Measurements from ENCODE around the gene SYT1. TPM values are rescaled to one million over a fixed set of nuclear protein-coding genes. Genes with fewer than 3 reads are reported as not detected.

The SYT1 gene
- total and polyA plus RNA-seq, 2 donors = 5.1 to 13.8 TPM

- Histone ChIP-seq H3K27ac (ENCODE audit: low read depth) (no peak overlapping the region), H3K4me3 (ENCODE audit: low read depth, low read length) (no peak overlapping the region), H3K4me1 (ENCODE audit: insufficient read depth) (no peaks in the 10 kb centered on the region), H3K36me3 (ENCODE audit: insufficient read depth) (no peaks in the 10 kb centered on the region)
- 91% methylated on average over 3 of the region's 3 CpGs for WGBS
- DNase-seq (ENCODE audit: extremely low spot score) = no peak
Measured at GRCh38 chr12:78878459-78878858, 13.9 kb downstream of the SYT1 start.

- H3K4me1 ChIP-seq (ENCODE audit: insufficient read depth) = no peaks in the 10 kb centered on the region
- WGBS = 80% methylated on average over 1 of the region's 1 CpG
- no peaks in the 10 kb centered on the region for H3K36me3 ChIP-seq (ENCODE audit: insufficient read depth)
- no peak overlapping the region for H3K4me3 ChIP-seq (ENCODE audit: low read depth, low read length)
- H3K27ac ChIP-seq (ENCODE audit: low read depth) = no peak overlapping the region
- DNase-seq (ENCODE audit: extremely low spot score) = no peak
Measured at GRCh38 chr12:78878866-78879265, 14.3 kb downstream of the SYT1 start.

GRCh38 chr12:78880078-78880477, 15.5 kb downstream of the SYT1 start:
- Histone ChIP-seq H3K27ac (ENCODE audit: low read depth) (no peak overlapping the region), H3K4me1 (ENCODE audit: insufficient read depth) (no peaks in the 10 kb centered on the region), H3K4me3 (ENCODE audit: low read depth, low read length) (no peak overlapping the region), H3K36me3 (ENCODE audit: insufficient read depth) (no peaks in the 10 kb centered on the region)
- DNase-seq (ENCODE audit: extremely low spot score) = no peak

- H3K27ac ChIP-seq (ENCODE audit: low read depth) = no peak overlapping the region
- 94% methylated on average over 2 of the region's 2 CpGs for WGBS
- H3K4me3 ChIP-seq (ENCODE audit: low read depth, low read length) = no peak overlapping the region
- H3K36me3 ChIP-seq (ENCODE audit: insufficient read depth) = no peaks in the 10 kb centered on the region
- H3K4me1 ChIP-seq (ENCODE audit: insufficient read depth) = no peaks in the 10 kb centered on the region
- no peak for DNase-seq (ENCODE audit: extremely low spot score)
Measured at GRCh38 chr12:78881685-78882084, 17.1 kb downstream of the SYT1 start.

- Histone ChIP-seq H3K36me3 (ENCODE audit: insufficient read depth) (no peaks in the 10 kb centered on the region), H3K4me3 (ENCODE audit: low read depth, low read length) (no peak overlapping the region), H3K4me1 (ENCODE audit: insufficient read depth) (no peaks in the 10 kb centered on the region), H3K27ac (ENCODE audit: low read depth) (no peak overlapping the region)
- DNase-seq (ENCODE audit: extremely low spot score) = no peak
- 63% methylated on average over 2 of the region's 2 CpGs for WGBS
Measured at GRCh38 chr12:78885466-78885865, 20.9 kb downstream of the SYT1 start.

GRCh38 chr12:78886719-78887407, 22.3 kb downstream of the SYT1 start:
- Histone ChIP-seq H3K27ac (ENCODE audit: low read depth) (no peak overlapping the region), H3K36me3 (ENCODE audit: insufficient read depth) (no peaks in the 10 kb centered on the region), H3K4me1 (ENCODE audit: insufficient read depth) (no peaks in the 10 kb centered on the region), H3K4me3 (ENCODE audit: low read depth, low read length) (no peak overlapping the region)
- DNase-seq (ENCODE audit: extremely low spot score) = no peak
- 80% methylated on average over 7 of the region's 7 CpGs for WGBS

GRCh38 chr12:78887444-78887843, 22.9 kb downstream of the SYT1 start:
- no peak for DNase-seq (ENCODE audit: extremely low spot score)
- no peaks in the 10 kb centered on the region for H3K4me1 ChIP-seq (ENCODE audit: insufficient read depth)
- no peak overlapping the region for H3K4me3 ChIP-seq (ENCODE audit: low read depth, low read length)
- 86% methylated on average over 3 of the region's 3 CpGs for WGBS
- H3K27ac ChIP-seq (ENCODE audit: low read depth) = no peak overlapping the region
- H3K36me3 ChIP-seq (ENCODE audit: insufficient read depth) = no peaks in the 10 kb centered on the region

- Histone ChIP-seq H3K27ac (ENCODE audit: low read depth) (no peak overlapping the region), H3K36me3 (ENCODE audit: insufficient read depth) (no peaks in the 10 kb centered on the region), H3K4me3 (ENCODE audit: low read depth, low read length) (no peak overlapping the region), H3K4me1 (ENCODE audit: insufficient read depth) (no peaks in the 10 kb centered on the region)
- no peak for DNase-seq (ENCODE audit: extremely low spot score)
- WGBS = 77% methylated on average over 3 of the region's 3 CpGs
Measured at GRCh38 chr12:78888568-78888967, 24.0 kb downstream of the SYT1 start.

GRCh38 chr12:78891646-78892353, 27.2 kb downstream of the SYT1 start:
- DNase-seq (ENCODE audit: extremely low spot score) = no peak
- H3K27ac ChIP-seq (ENCODE audit: low read depth) = no peak overlapping the region
- H3K4me1 ChIP-seq (ENCODE audit: insufficient read depth) = no peaks in the 10 kb centered on the region
- H3K36me3 ChIP-seq (ENCODE audit: insufficient read depth) = no peaks in the 10 kb centered on the region
- 44% methylated on average over 1 of the region's 1 CpG for WGBS
- no peak overlapping the region for H3K4me3 ChIP-seq (ENCODE audit: low read depth, low read length)

GRCh38 chr12:78898416-78898815, 33.8 kb downstream of the SYT1 start:
- no peaks in the 10 kb centered on the region for H3K36me3 ChIP-seq (ENCODE audit: insufficient read depth)
- no peak overlapping the region for H3K27ac ChIP-seq (ENCODE audit: low read depth)
- DNase-seq (ENCODE audit: extremely low spot score) = no peak
- H3K4me1 ChIP-seq (ENCODE audit: insufficient read depth) = no peaks in the 10 kb centered on the region
- WGBS = 51% methylated on average over 1 of the region's 1 CpG
- H3K4me3 ChIP-seq (ENCODE audit: low read depth, low read length) = no peak overlapping the region

- no peaks in the 10 kb centered on the region for H3K36me3 ChIP-seq (ENCODE audit: insufficient read depth)
- H3K4me3 ChIP-seq (ENCODE audit: low read depth, low read length) = no peak overlapping the region
- no peak overlapping the region for H3K27ac ChIP-seq (ENCODE audit: low read depth)
- WGBS = 25% methylated on average over 1 of the region's 1 CpG
- no peak for DNase-seq (ENCODE audit: extremely low spot score)
- H3K4me1 ChIP-seq (ENCODE audit: insufficient read depth) = no peaks in the 10 kb centered on the region
Measured at GRCh38 chr12:78914859-78915331, 50.3 kb downstream of the SYT1 start.

- Histone ChIP-seq H3K27ac (ENCODE audit: low read depth) (no peak overlapping the region), H3K4me3 (ENCODE audit: low read depth, low read length) (no peak overlapping the region), H3K36me3 (ENCODE audit: insufficient read depth) (no peaks in the 10 kb centered on the region), H3K4me1 (ENCODE audit: insufficient read depth) (no peaks in the 10 kb centered on the region)
- 70% methylated on average over 3 of the region's 3 CpGs for WGBS
- DNase-seq (ENCODE audit: extremely low spot score) = no peak
Measured at GRCh38 chr12:78916845-78917480, 52.4 kb downstream of the SYT1 start.

GRCh38 chr12:78917513-78917912, 52.9 kb downstream of the SYT1 start:
- WGBS = 81% methylated on average over 5 of the region's 5 CpGs
- no peak overlapping the region for H3K27ac ChIP-seq (ENCODE audit: low read depth)

GRCh38 chr12:78918268-78918667, 53.7 kb downstream of the SYT1 start:
- H3K4me1 ChIP-seq (ENCODE audit: insufficient read depth) = no peaks in the 10 kb centered on the region
- WGBS = 95% methylated on average over 2 of the region's 2 CpGs
- no peak for DNase-seq (ENCODE audit: extremely low spot score)

More at GRCh38 chr12:78917513-78917912, 52.9 kb downstream of the SYT1 start:
- Histone ChIP-seq H3K36me3 (ENCODE audit: insufficient read depth) (no peaks in the 10 kb centered on the region), H3K4me1 (ENCODE audit: insufficient read depth) (no peaks in the 10 kb centered on the region), H3K4me3 (ENCODE audit: low read depth, low read length) (no peak overlapping the region)
- no peak for DNase-seq (ENCODE audit: extremely low spot score)

More at GRCh38 chr12:78918268-78918667, 53.7 kb downstream of the SYT1 start:
- Histone ChIP-seq H3K27ac (ENCODE audit: low read depth) (no peak overlapping the region), H3K4me3 (ENCODE audit: low read depth, low read length) (no peak overlapping the region), H3K36me3 (ENCODE audit: insufficient read depth) (no peaks in the 10 kb centered on the region)
